OCI-LY7 (cell line): ENCODE results near the gene GAGE13.

Source experiments
- CTCF ChIP-seq: fragments of 200-600 bp; sonication (generic); conservative IDR thresholded peaks from 2 replicates; pipeline ENCODE4 v1.5.1; 2014; ENCODE audit warnings: mild to moderate bottlenecking, antibody characterized with exemption, low read length, moderate library complexity, mixed read lengths
- EZH2phosphoT487 ChIP-seq: fragments of 200-600 bp; sonication (generic); IDR thresholded peaks from 2 replicates; pipeline ENCODE4 v1.6.1; 2018; ENCODE audit warnings: low read depth, borderline replicate concordance, mild to moderate bottlenecking, mixed run types, antibody characterized with exemption, low read length, moderate library complexity, mixed read lengths

GRCh38 chrX:49316085-49316484 lies 15.3 kb upstream of the GAGE13 start:
- no peak for TF ChIP-seq CTCF
- TF ChIP-seq EZH2phosphoT487: no peak
